GM18508 (cell line): Measurements from ENCODE around the gene SBNO1.
"Not testable (repeated sequence)": the region's sequence is repeated elsewhere in the genome, so short reads cannot be mapped to it uniquely, and the experiment has no call there.

Experiments used
- ATAC-seq: cut with Tn5 transposase; IDR thresholded peaks from one replicate; pipeline ENCODE4 v1.9.1; 2021; ENCODE audit warnings: moderate number of reproducible peaks; ENCODE audit not compliant: insufficient read depth, unreplicated experiment

Gene SBNO1

DNA sequence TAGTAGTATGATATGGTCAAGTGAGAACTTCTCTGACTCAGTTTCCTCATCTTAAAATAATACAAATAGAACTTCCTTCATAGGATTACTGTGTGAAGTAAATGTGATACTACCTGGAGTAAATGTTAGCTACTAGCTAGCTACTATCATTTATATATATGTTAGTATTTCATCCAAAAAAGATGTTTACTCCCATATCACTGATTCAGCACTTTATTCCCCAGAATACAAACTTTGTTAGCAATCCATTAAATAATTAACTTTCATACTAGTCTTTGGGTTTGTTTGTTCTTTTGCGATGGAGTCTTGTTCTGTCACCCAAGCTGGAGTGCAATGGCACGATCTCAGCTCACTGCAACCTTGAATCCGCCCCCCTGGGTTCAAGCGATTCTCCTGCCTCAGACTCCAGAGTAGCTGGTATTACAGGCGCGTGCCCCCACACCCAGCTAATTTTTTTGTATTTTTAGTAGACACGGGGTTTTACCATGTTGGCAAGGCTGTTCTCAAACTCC, 8.4 kb downstream of the SBNO1 start:
- no peak for ATAC-seq

DNA sequence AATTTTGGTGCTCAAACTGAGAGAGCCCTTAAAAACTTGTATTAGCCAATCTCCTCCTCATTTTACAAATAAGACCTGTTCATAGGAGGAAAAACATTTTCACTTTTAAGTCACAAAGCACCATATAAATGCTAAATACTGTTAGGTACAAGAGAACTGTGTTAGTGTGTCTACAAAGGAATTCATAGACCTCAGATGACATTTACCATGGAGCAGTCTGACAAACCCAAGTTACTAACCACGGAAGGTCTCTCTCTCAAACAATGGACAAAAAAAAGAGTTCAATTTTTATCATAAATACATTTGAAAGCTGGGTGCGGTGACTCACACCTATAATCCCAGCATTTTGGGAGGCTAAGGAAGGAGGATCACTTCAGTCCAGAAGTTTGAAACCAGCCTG, 10.0 kb downstream of the SBNO1 start:
- ATAC-seq = no peak

DNA sequence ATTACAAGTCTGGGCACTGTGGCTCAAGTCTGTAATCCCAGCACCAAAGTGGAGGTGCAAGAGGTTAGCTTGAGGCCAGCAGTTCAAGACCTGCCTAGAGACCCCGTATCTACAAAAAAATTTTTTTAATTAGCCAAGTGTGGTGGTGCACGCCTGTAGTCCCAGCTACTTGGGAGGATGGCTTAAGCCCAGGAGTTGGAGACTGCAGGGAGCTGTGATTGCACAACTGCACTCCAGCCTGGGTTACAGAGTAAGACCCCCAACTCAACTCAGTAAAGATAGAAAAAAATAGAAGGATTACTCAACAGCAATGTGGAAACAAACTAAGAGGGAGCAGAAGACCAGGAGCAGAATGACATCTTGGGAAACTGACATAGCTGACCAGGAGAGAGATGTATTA, 13.3 kb downstream of the SBNO1 start:
- no peak for ATAC-seq

DNA sequence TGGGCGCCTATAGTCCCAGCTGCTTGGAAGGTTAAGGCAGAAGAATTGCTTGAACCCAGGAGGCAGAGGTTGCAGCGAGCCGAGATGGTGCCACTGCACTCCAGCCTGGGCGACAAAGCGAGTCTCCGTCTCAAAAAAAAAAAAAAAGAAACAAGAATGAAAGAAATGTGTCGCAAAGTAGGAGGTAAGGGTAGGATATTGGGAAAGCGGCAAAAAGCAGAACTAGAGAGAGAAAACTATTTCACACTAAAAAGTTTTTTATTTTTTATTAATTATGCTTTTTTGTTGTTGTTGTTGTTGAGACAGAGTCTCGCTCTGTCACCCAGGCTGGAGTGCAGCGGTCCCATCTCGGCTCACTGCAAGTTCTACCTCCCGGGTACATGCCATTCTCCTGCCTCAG, 17.7 kb downstream of the SBNO1 start:
- ATAC-seq = no peak

DNA sequence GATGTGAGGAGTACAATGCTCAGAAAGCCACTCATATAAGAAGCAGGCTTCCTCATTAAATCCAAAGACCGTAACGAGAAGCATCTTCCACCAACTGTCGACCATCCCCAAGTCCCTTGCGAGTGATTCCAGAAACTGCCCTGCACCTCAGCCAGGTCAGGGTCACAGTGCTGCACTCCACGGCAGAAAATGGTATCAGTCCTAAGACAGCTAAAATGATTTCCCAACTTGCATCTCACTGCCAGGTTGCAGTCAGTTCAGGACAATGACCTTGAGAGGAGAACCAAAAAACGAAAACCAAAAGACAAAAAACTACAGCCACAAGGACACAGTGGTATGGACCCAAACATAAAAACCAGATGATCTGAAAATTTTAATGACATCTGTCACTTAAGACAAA, 20.6 kb downstream of the SBNO1 start:
- no peak for ATAC-seq

DNA sequence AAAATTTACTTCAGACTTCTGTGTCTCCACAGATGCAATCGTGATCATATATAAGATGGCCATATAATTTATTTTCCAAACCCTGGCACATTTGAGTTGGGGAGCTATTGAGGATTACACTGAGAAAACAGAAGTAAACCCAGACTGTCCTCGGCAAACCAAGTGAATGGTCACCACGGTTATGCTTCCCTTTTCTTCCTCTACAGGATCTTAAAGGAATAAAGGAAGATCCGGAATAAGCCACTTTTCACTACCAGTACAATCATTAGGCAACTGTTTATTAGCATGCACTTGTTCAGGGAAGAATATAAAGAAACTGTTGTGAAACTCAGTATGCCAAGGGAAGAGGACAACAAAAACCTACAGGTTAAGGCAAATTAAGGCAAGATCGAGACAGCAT, 27.6 kb downstream of the SBNO1 start:
- ATAC-seq = no peak

DNA sequence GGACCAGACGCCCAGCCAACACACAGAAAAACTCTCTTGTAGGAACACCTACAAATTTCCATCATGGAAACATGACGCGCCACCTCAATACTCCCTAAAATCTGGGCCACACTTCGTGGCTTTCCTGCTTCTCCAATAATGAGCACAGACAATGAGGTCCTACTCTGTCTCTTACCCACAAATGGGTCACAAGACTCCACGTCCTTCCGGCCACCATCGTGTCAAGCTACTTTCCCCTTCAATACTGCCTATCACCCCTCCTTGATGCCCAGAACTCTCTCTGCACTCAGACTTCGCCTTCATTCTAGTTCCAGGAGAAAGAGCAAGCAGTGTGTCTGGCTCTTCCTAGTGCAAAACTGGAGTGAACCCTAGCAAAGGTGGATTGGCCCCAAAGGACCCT, 28.1 kb downstream of the SBNO1 start:
- ATAC-seq = no peak

DNA sequence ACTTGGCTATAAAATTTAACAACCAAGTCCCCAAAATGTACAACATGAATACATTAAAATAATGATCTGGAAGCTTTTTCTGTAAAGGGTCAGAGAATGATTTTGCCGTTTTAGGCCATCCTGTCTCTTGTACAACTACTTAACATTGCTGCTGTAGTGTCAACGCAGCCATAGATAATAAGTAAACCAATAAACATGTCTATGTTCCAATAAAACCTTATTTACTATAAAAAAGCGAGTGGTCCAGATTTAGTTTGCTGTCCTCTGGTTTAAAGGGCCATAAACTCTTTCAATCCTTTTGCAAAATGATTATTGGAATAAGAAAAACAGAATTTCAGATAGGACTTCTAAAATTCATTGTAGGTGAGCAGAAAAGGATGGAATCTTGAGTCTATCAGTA, 29.2 kb downstream of the SBNO1 start:
- ATAC-seq = no peak

DNA sequence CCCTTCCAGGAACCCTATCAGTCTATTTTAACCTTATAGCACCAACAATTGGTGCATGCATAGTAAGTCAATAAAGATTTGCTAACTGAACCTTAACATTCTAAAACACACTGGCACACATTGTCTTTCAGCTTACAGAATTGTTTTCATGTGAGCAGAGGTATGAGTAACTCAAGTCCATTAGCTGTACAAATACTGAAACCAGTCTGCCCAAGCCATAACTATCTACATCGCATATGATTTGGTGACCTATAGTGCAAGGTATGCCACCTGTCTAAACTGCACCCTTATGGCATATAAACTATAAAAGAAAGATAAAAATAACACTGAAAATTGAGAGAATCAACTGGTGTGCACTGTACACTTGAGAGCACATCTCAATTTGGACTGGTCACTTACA, 34.8 kb downstream of the SBNO1 start:
- no peak for ATAC-seq

DNA sequence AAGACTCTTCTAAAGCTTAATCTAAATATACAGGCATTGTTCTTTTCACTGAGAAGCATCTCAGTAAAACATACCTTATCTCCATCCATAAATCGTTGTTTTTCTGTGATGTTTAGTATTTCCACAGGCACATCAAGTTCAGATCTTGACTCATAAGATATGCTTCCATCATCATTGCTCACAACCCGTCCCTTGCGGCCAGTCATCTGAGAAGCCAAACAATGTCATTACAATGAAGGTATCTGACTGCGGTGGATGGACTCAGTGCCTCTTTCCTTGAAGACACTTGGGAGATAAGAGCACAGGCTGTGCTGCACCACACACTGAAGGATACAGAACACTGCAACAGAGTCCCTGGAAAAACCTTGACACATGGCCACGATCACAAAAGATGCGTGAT, 44.8 kb downstream of the SBNO1 start:
- ATAC-seq = no peak

DNA sequence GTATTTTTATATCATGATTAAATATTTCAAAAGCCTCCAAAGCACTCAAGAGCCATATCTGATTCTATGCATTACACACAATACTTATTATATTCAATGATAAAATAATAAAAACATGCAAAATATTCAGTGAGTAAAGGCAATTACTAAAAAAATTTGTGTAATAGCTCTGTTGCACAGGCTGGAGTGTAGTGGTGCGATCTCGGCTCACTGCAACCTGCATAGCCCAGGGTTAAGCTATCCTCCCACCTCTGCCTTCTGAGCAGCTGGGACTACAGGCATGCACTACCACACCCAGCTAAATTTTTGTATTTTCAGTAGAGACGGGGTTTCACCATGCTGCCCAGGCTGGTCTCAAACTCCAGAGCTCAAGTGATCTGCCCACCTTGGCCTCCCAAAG, 45.4 kb downstream of the SBNO1 start:
- no peak for ATAC-seq

DNA sequence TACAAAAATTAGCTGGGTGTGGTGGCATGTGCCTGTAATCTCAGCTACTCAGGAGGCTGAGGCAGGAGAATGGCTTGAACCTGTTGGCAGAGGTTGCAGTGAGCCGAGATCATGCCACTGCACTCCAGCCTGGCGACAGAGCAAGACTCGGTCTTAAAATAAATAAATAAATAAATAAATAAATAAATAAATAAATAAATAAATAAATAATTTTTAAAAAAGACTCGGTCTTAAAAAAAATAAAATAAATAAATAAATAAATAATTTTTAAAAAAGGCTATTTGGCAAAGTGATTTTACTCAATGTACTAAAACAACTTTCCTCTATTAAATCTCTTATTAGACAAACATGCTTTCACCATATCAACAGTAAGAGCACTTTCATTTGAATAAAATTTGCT, 51.6 kb downstream of the SBNO1 start:
- not testable (repeated sequence) for ATAC-seq

DNA sequence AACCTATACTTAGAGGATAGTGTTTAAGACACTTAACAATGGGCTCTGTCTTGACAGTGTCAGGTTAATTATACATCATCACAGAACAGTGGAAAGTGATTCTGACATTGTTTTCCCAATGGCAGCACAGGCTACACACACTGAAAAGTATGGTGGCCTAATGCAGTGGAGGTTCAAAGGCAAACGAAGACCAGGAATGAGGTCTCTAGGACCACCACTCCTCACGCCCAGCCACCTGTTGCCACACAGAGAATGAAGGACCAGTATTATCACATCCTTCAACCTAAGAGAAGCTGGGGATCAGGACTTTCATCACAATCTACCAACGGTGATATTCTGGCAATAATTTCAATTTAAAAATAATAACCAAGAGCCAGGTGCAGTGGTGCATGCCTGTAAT, 58.4 kb downstream of the SBNO1 start:
- ATAC-seq = no peak

DNA sequence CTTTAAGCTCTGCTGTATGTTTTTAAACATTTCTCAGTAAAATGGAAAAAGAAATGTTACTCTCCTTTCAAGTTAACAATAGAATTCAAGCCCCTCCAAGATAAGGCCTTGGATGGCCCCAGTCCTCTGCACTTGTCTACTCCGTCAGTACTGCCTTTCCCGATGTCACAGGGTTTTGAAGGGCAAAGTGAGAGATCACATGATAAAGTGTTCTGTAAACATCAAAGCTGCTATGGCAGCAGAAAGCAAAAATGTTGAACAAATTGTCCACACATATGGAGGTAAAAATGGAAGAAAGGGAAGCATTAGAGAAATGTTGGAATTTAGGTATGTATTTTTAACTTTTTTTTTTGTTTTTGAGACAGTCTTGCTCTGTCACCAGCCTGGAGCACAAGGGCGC, 59.5 kb downstream of the SBNO1 start:
- no peak for ATAC-seq

DNA sequence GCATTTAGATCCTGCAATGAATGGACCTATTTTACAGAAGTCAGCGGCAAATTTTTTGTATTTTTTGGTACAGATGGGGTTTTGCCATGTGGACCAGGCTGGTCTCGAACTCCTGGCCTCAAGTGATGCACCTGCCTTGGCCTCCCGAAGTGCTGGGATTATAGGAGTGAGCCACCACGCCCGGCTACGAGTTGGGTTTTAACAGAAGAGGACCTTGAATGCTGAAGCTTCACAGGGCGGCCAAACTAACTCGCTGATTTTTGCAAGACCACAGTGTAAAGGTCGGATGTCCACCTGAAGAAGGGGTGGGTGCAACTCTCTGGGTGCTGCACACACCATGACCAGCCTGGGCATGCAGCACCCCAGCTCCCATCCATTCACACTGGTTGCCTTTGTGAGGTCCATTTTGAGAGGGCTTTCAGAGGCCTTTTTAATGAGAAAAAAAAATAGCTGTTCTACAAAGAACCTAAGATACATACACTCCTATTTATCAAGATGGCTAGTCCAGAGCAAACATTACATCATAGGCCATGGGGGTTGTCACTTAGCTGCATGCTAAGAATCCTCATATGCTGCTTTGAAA, 71.4 kb downstream of the SBNO1 start:
- no peak for ATAC-seq

DNA sequence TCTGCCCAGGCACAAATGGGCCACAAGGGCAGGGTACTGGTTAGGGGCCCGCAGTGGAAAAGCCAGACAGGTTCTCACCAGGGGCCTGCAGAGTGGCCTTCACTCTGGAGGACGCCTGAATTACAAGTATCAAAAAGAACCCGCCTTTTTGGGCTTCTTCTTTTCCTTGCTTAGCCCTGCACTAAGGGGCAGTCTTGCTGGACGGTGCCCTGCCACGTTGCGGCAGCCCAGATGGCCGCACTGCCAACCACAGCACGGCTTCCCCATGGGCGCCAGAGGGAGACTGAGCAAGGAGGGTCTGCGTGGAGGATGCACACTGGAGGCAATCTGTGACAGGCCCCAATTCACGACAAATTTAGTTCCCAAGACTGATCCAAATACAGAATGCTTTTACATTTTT, 74.7 kb downstream of the SBNO1 start:
- no peak for ATAC-seq

DNA sequence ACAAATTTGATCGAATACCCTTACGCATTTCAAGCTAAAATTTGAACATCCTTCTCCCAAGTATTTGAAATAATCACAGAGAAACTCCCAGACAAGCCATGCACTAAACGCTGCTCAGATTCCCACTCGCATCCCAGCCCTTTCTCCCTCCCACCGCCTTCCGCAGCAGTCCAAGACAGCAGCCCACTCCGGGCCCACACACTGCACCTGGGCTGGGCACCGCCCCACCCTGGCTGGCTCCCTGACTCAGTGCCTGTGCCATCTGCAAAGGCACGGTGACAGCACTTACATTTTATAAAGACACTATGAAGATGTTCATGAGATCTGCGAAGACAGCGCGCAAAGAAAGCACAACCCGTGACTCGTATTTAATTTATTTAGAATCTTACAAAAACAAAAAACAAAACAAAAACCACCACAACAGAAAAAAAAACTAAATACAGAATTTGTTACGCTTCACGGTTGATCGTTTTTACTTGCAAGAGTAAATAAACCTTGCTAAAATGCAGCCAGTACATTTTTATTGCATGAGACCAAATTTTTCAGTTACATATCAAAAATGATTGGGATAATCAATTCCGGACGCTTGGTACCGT, 75.8 kb downstream of the SBNO1 start:
- ATAC-seq = no peak

DNA sequence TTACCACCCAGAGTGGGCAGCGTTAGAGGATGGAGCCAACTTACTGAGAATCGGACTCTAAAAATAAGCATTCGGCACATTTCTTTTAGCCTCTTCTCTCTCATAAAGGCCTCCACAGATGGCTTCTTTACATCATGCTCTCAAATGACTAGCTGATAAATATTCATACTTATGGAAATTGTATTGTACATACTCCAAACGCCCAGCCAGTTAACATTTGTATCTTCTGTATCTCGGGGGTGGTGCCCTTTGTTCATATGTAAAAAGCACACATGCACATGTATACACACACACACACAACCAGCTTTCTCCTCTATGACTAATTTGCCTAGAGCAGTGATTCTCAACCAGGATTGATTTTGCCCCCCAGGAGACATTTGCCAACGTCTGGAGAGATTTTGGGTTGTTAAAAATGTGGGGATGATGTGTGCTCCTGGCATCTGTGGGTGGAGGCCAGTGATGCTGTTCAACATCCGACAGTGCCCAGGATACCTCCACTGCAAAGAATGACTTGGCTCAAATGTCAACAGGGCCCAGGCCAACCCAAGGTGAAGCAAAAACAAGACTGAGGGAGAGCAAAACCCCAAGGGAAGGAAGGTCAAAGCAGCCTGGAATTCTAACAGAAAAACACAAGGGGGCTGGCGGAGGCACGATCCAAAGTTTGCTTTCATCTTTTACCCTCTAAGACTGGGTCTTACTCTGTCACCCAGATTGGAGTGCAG, 77.8 kb downstream of the SBNO1 start:
- no peak for ATAC-seq

DNA sequence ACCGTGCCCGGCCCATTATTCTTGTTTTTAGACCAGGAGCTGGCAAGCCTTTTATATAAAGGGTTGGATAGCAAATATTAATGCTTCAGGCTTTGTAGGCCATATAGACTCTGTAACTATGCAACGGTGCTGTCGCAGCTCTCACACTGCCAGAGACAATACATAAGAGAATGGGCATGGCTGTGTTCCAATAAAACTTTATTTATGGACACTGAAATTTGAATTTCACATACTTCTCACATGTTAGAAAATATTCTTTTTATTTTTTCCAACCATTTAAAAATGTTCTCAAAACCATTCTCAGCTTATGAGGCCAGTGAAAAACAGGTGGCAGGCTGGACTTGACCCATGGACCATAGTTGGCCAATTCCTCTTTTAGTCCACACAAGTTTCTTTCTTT, 80.0 kb downstream of the SBNO1 start:
- ATAC-seq = no peak

DNA sequence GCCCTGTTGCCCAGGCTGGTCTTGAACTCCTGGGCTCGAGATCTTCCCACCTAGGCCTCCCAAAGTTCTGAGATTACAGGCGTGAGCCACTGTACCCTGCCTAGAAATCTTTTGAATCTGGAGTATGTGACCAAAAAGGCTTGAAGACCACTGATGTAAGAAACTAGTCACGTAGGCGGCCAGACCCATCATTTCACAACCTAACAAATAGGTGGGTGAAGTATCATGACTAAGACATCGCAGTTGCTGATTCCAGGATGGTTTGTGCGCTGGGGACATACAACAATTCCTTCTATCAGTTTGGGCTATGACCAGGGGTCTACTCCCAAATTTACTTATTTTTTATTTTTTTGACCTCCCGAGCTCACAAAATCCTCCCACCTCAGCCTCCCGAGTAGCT, 81.2 kb downstream of the SBNO1 start:
- ATAC-seq = no peak

DNA sequence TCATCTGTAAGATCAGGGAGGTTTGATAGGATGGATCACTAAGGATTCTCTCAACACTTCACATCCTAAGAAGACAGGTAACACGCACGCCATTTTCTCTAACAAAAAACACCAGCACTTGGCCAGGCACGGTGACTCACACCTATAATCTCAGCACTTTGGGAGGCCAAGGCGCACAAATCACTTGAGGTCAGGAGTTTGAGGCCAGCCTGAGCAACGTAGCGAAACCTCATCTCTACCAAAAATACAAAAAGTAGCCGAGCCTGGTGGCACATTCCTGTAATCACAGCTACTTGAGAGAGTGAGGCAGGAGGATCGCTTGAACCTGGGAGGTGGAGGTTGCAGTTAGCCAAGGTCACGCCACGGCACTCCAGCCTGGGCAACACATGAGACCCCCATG, 82.5 kb downstream of the SBNO1 start:
- ATAC-seq = no peak

DNA sequence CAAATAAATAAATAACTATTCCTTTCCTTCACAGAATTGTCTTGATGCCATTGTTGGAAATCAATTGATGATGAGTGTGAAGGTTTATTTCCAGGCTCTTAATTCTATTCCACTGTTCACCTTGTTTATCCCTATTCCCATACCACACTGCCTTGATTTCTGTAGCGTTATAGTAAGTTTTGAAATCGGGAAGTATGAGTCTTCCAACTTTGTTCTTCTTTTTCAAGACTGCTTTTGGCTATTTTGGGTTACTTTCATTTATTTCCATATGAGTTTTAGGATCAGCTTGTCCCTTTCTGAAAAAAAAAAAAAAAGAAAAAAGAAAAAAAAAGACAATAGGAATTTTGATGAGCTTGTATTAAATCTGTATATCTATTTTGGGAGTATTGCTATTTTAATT, 83.7 kb downstream of the SBNO1 start:
- ATAC-seq = no peak
